ENCODE measurements around the gene NAMPT. TPM values are rescaled to one million over a fixed set of nuclear protein-coding genes. Genes with fewer than 3 reads are reported as not detected.

The NAMPT gene
- total RNA-seq, 3 donors from 2014 or later (not counting 1 experiment from before 2014, with no cell fraction given): 194 to 414 (median 270) TPM

DNA sequence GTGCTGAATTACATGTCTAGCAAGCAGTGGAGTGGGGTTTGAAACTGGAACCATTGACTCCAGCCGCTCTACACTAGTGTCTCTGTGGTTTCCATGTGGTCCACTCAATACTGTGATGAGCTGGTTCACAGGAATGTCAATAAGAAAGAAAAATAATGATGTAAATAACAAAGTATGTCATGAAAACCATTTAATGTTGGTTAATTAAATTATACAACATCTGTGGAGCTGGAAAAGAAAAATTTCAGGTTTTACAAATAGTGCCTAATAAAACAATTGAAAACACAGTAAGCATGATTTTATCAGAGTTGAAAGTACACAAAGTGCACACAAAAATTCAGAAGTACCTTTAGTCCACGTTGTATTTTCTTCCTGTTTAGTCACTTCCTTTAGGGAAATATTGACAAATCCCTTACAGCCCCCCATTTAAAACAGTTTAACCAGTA is 28.7 kb upstream of the NAMPT start:
- Histone ChIP-seq H3K36me3 (ENCODE audit: control insufficient read depth, insufficient read depth, low read length) (no peaks in the 10 kb centered on the region), H3K27me3 (ENCODE audit: control insufficient read depth, insufficient read depth, low read length) (no peaks in the 10 kb centered on the region), H3K4me3 (ENCODE audit: low read length) (no peak overlapping the region), H3K9me3 (ENCODE audit: control insufficient read depth, insufficient read depth, low read length) (no peaks in the 10 kb centered on the region), H3K4me1 (ENCODE audit: control insufficient read depth, insufficient read depth, low read length) (no peaks in the 10 kb centered on the region), H3K27ac (ENCODE audit: low read length) (no peak overlapping the region)
- no peak overlapping the region for H3K4me3 Mint-ChIP-seq
- H3K27ac Mint-ChIP-seq: no peak overlapping the region
- H3K36me3 Mint-ChIP-seq: no peaks in the 10 kb centered on the region
- intact Hi-C loops (cut with micrococcal nuclease): no loop called here
- 46% methylated on average over 2 of the region's 2 CpGs for WGBS (ENCODE audit: insufficient coverage)
- no peaks in the 10 kb centered on the region for H3K4me1 Mint-ChIP-seq
- peaks cover 18 to 31% of the 10 kb centered on the region in 2 donors for H3K27me3 Mint-ChIP-seq (ENCODE audit: low read depth in 2 of 2)
- H3K9me3 Mint-ChIP-seq: no peaks in the 10 kb centered on the region
- no peak for TF ChIP-seq CTCF (IDR thresholded peaks at IDR 0.05)
- no peak for ATAC-seq
- DNase-seq: no peak

GRCh38 chr7:106312906-106313305 is 28.1 kb upstream of the NAMPT start:
- Mint-ChIP-seq H3K27me3 (ENCODE audit: low read depth in 2 of 2) (peaks cover 14 to 28% of the 10 kb centered on the region in 2 donors), H3K36me3 (no peaks in the 10 kb centered on the region), H3K4me1 (no peaks in the 10 kb centered on the region), H3K4me3 (no peak overlapping the region), H3K9me3 (no peaks in the 10 kb centered on the region), H3K27ac (no peak overlapping the region)
- H3K4me1 ChIP-seq (ENCODE audit: control insufficient read depth, insufficient read depth, low read length): no peaks in the 10 kb centered on the region
- TF ChIP-seq CTCF (IDR thresholded peaks at IDR 0.05): no peak
- H3K27ac ChIP-seq (ENCODE audit: low read length): no peak overlapping the region
- intact Hi-C loops (cut with micrococcal nuclease): no loop called here
- H3K36me3 ChIP-seq (ENCODE audit: control insufficient read depth, insufficient read depth, low read length): no peaks in the 10 kb centered on the region
- no peak overlapping the region for H3K4me3 ChIP-seq (ENCODE audit: low read length)
- no peaks in the 10 kb centered on the region for H3K27me3 ChIP-seq (ENCODE audit: control insufficient read depth, insufficient read depth, low read length)
- ATAC-seq: no peak
- no peaks in the 10 kb centered on the region for H3K9me3 ChIP-seq (ENCODE audit: control insufficient read depth, insufficient read depth, low read length)
- DNase-seq: no peak
- 71% methylated on average over 1 of the region's 2 CpGs for WGBS (ENCODE audit: insufficient coverage)

DNA sequence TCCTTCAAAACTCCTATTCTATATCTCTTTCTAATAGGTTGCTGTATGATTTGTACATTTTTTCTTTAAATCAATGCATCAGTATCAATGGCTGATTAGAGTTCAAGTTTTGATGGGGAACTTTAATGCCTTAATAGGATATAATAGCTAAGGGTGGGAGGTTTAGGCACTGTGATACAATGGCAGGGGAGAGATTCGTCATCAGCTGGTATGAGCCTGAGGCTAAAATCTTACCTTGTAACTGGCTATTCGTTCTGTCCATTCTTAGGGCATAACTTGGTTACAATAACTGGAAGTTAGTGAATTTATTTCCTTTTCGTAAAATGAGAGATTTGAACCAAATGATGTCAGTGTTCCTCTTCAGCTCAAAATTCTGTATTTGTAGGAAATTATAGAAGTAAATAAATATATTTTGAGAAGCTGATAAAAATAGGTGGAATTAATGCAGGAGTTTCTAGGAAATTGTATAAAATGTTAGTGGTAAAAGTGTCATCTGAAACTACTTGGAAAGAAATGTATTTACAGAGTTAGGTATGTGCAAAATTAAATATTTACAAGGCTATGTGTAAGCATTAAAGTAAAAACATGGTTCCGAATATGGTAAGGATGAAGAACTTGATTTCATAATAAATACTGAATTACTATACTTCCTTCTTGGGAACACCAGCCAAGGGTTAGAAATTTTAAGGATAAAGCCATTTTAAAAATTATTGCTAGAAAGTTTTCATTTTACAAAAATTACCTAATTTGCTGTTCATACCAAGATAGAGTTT is 27.5 kb upstream of the NAMPT start:
- no peak overlapping the region for H3K27ac ChIP-seq (ENCODE audit: low read length)
- H3K27me3 Mint-ChIP-seq (ENCODE audit: low read depth in 2 of 2): peaks cover 14 to 25% of the 10 kb centered on the region in 2 donors
- no peaks in the 10 kb centered on the region for H3K4me1 Mint-ChIP-seq
- no peaks in the 10 kb centered on the region for H3K9me3 ChIP-seq (ENCODE audit: control insufficient read depth, insufficient read depth, low read length)
- 91% methylated on average over 3 of the region's 4 CpGs for WGBS (ENCODE audit: insufficient coverage)
- no peak overlapping the region for H3K27ac Mint-ChIP-seq
- H3K36me3 ChIP-seq (ENCODE audit: control insufficient read depth, insufficient read depth, low read length): no peaks in the 10 kb centered on the region
- intact Hi-C loops (cut with micrococcal nuclease): no loop called here
- no peaks in the 10 kb centered on the region for H3K4me1 ChIP-seq (ENCODE audit: control insufficient read depth, insufficient read depth, low read length)
- H3K4me3 Mint-ChIP-seq: no peak overlapping the region
- no peaks in the 10 kb centered on the region for H3K27me3 ChIP-seq (ENCODE audit: control insufficient read depth, insufficient read depth, low read length)
- H3K4me3 ChIP-seq (ENCODE audit: low read length): no peak overlapping the region
- H3K9me3 Mint-ChIP-seq: no peaks in the 10 kb centered on the region
- no peak for TF ChIP-seq CTCF (IDR thresholded peaks at IDR 0.05)
- no peak for DNase-seq
- no peak for ATAC-seq
- H3K36me3 Mint-ChIP-seq: no peaks in the 10 kb centered on the region

DNA sequence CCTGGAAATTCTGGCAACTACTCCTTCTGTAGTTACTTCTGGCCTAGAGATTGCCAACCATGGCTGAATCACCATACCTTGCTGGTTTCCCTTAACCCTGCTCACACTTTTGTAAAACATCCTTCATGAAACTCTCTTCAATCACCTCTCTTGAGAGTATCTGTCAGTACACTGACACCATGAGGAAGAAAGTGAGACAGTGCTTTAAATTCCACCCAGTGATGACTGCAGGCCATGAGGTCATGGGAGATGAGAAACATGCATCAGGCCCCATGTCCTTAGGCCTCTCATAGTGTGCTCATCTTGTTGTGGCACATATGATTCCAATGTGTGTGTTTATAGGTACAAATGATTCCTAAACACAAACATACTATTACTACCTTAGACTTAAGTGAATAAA is 24.6 kb upstream of the NAMPT start:
- Mint-ChIP-seq H3K9me3 (no peaks in the 10 kb centered on the region), H3K27me3 (ENCODE audit: low read depth in 2 of 2) (peaks cover 19 to 20% of the 10 kb centered on the region in 2 donors), H3K4me1 (no peaks in the 10 kb centered on the region), H3K27ac (no peak overlapping the region), H3K4me3 (no peak overlapping the region), H3K36me3 (no peaks in the 10 kb centered on the region)
- no peak overlapping the region for H3K27ac ChIP-seq (ENCODE audit: low read length)
- intact Hi-C loops (cut with micrococcal nuclease): no loop called here
- H3K4me3 ChIP-seq (ENCODE audit: low read length): no peak overlapping the region
- no peaks in the 10 kb centered on the region for H3K36me3 ChIP-seq (ENCODE audit: control insufficient read depth, insufficient read depth, low read length)
- TF ChIP-seq CTCF (IDR thresholded peaks at IDR 0.05): no peak
- DNase-seq (peak in 1 of 2 donors; percentile 9), ATAC-seq (no peak)
- no peaks in the 10 kb centered on the region for H3K27me3 ChIP-seq (ENCODE audit: control insufficient read depth, insufficient read depth, low read length)
- no peaks in the 10 kb centered on the region for H3K9me3 ChIP-seq (ENCODE audit: control insufficient read depth, insufficient read depth, low read length)
- H3K4me1 ChIP-seq (ENCODE audit: control insufficient read depth, insufficient read depth, low read length): no peaks in the 10 kb centered on the region

Measured in natural killer cell (primary cell).